HCT116 (cell line): ENCODE measurements around the gene NDUFB2. TPM values are rescaled to one million over a fixed set of nuclear protein-coding genes. Genes with fewer than 3 reads are reported as not detected.

Experiments
- ATAC-seq: fragments of 200-7000 bp; cut with Tn5 transposase; 2 replicates; pipeline ENCODE4 v1.9.1; 2020; ENCODE audit warnings: mild to moderate bottlenecking, moderate library complexity
- BruUV-seq: library from RNA; stranded (reverse); fragments of 400-500 nt; replicated peaks from 2 replicates; lab custom pipeline; 2021; lab: Mats Ljungman, UMichigan
- CTCF ChIA-PET: fragments of 300-600 bp; sonication (Branson Sonifier 250); formaldehyde crosslinking; loops from one replicate; lab custom pipeline; 2021; ENCODE audit warnings: antibody characterized with exemption; lab: Charles Lee
- POLR2A ChIA-PET: fragments of 300-600, 350-600 bp; sonication (Branson Sonifier 250); formaldehyde crosslinking; loops from one replicate; lab custom pipeline; 2021; ENCODE audit warnings: antibody characterized with exemption; lab: Charles Lee
- RAD21 ChIA-PET, 2 experiments: fragments of 300-600 bp; sonication (Branson Sonifier 250); formaldehyde crosslinking; loops; one replicate each; lab custom pipeline; 2023; ENCODE audit warnings: low total read pairs in 2 of 2; ENCODE audit not compliant: uncharacterized antibody in 2 of 2, unreplicated experiment in 2 of 2, low non-redundant PET in 1 of 2; lab: Charles Lee
- DNase-seq: peaks from one replicate; pipeline ENCODE4 v3.0.0-alpha.2; 2010; ENCODE audit warnings: low read depth, low spot score
- H2AFZ ChIP-seq: fragments of 200-600 bp; shearing (Covaris generic), sonication (generic); 2 replicates; pipeline ENCODE4 v1.6.1; 2017; ENCODE audit warnings: low read depth, mixed run types, mixed read lengths, antibody characterized with exemption, low read length; ENCODE audit not compliant: poor library complexity, severe bottlenecking
- H3K27ac ChIP-seq: 2 replicates; pipeline ENCODE4 v1.5.1; 2012; ENCODE audit warnings: low read depth, low read length
- H3K27me3 ChIP-seq: fragments of 200-600 bp; sonication (generic); 2 replicates; pipeline ENCODE4 v1.6.1; 2016; ENCODE audit warnings: mixed run types, low read length, mixed read lengths; ENCODE audit not compliant: insufficient read depth
- H3K36me3 ChIP-seq, 2 experiments: fragments of 200-500 bp in 1 of 2; fragments of 200-600 bp in 1 of 2; sonication (Bioruptor generic) in 1 of 2; sonication (generic) in 1 of 2; 2 replicates each; pipeline versions ENCODE4 v1.5.1 to v1.6.1; 2014 to 2016; ENCODE audit warnings: low read length in 2 of 2, inconsistent platforms in 1 of 2, mixed read lengths in 1 of 2, mixed run types in 1 of 2; ENCODE audit not compliant: insufficient read depth in 2 of 2, control insufficient read depth in 1 of 2
- H3K4me1 ChIP-seq, 2 experiments: fragments of 200-600 bp in 1 of 2; sonication (generic) in 1 of 2; 2 replicates each; pipeline versions ENCODE4 v1.5.1 to v1.6.1; 2012 to 2017; ENCODE audit warnings: low read length in 2 of 2, inconsistent platforms in 1 of 2, mild to moderate bottlenecking in 1 of 2, mixed read lengths in 1 of 2, mixed run types in 1 of 2, moderate library complexity in 1 of 2; ENCODE audit not compliant: insufficient read depth in 2 of 2, control insufficient read depth in 1 of 2
- H3K4me2 ChIP-seq: fragments of 200-600 bp; sonication (generic); 2 replicates; pipeline ENCODE4 v1.6.1; 2017; ENCODE audit warnings: mixed run types, low read length, mixed read lengths
- H3K4me3 ChIP-seq, 2 experiments: fragments of 200-600 bp in 1 of 2; sonication (generic) in 1 of 2; replicated peaks in 1 of 2; 2 replicates each; pipeline ENCODE4 v1.5.1; 2011 to 2016; ENCODE audit warnings: low read length in 2 of 2, control low read depth in 1 of 2, low read depth in 1 of 2, mild to moderate bottlenecking in 1 of 2, mixed read lengths in 1 of 2, mixed run types in 1 of 2
- H3K79me2 ChIP-seq: fragments of 200-600 bp; sonication (generic); 2 replicates; pipeline ENCODE4 v1.6.1; 2017; ENCODE audit warnings: mild to moderate bottlenecking, mixed run types, low read length, moderate library complexity, mixed read lengths; ENCODE audit not compliant: insufficient read depth
- H3K9ac ChIP-seq: fragments of 200-600 bp; sonication (generic); 2 replicates; pipeline ENCODE4 v1.6.1; 2016; ENCODE audit warnings: low read length, mixed read lengths
- H3K9me2 ChIP-seq: fragments of 200-600 bp; sonication (generic), shearing (Covaris generic); 2 replicates; pipeline ENCODE4 v1.6.1; 2017; ENCODE audit warnings: mixed run types, mild to moderate bottlenecking, moderate library complexity; ENCODE audit not compliant: insufficient read depth
- H3K9me3 ChIP-seq, 2 experiments: fragments of 200-500 bp in 1 of 2; fragments of 200-600 bp in 1 of 2; sonication (Bioruptor generic) in 1 of 2; sonication (generic) in 1 of 2; 2 replicates each; pipeline ENCODE4 v1.6.1; 2014 to 2017; ENCODE audit warnings: low read length in 2 of 2, mixed read lengths in 2 of 2, inconsistent platforms in 1 of 2, low read depth in 1 of 2, mild to moderate bottlenecking in 1 of 2, mixed run types in 1 of 2, moderate library complexity in 1 of 2; ENCODE audit not compliant: control insufficient read depth in 1 of 2, insufficient read depth in 1 of 2
- H4K20me1 ChIP-seq: fragments of 200-600 bp; sonication (generic), shearing (Covaris generic); 2 replicates; pipeline ENCODE4 v1.6.1; 2017; ENCODE audit warnings: mixed run types, mild to moderate bottlenecking, moderate library complexity; ENCODE audit not compliant: insufficient read depth
- CBX3 ChIP-seq: IDR thresholded peaks from 2 replicates; pipeline ENCODE4 v1.6.1; 2012; ENCODE audit warnings: low read depth
- POLR2A ChIP-seq: IDR thresholded peaks from 2 replicates; pipeline ENCODE4 v1.7.0; 2011; ENCODE audit warnings: borderline replicate concordance; ENCODE audit not compliant: insufficient read depth, insufficient read length; ENCODE audit errors: extremely low read depth
- POLR2AphosphoS5 ChIP-seq: IDR thresholded peaks from 2 replicates; pipeline ENCODE4 v1.6.1; 2011; ENCODE audit warnings: mild to moderate bottlenecking, low read depth, low read length, moderate library complexity
- RAD21 ChIP-seq: IDR thresholded peaks from 2 replicates; pipeline ENCODE4 v1.6.1; 2012; ENCODE audit warnings: low read depth, mild to moderate bottlenecking
- SP1 ChIP-seq: IDR thresholded peaks from 2 replicates; pipeline ENCODE4 v1.6.1; 2012; ENCODE audit warnings: low read depth
- SRF ChIP-seq: IDR thresholded peaks from 2 replicates; pipeline ENCODE4 v1.6.1; 2012; ENCODE audit warnings: low read depth
- TCF7L2 ChIP-seq: IDR thresholded peaks from 2 replicates; pipeline ENCODE4 v1.7.0; 2011; ENCODE audit warnings: borderline replicate concordance, inconsistent platforms; ENCODE audit not compliant: insufficient read depth, insufficient read length; ENCODE audit errors: extremely low read depth
- YY1 ChIP-seq: IDR thresholded peaks from 2 replicates; pipeline ENCODE4 v1.6.1; 2011; ENCODE audit warnings: low read length, low read depth, moderate library complexity, mild to moderate bottlenecking; ENCODE audit not compliant: insufficient replicate concordance; ENCODE audit errors: extremely low read depth
- ZNF274 ChIP-seq: fragments of 200-500 bp; sonication (Bioruptor generic); IDR thresholded peaks from 2 replicates; pipeline ENCODE4 v1.6.1; 2014; ENCODE audit warnings: mild to moderate bottlenecking, low read depth, low read length, inconsistent platforms
- intact Hi-C: fragments of 100-400 bp; cut with micrococcal nuclease; formaldehyde crosslinking; loops from 2 replicates; pipeline ENCODE4 v1.10.0; 2022
- total RNA-seq: library from RNA; stranded (reverse); gene quantifications from one replicate; pipeline ENCODE4 v1.2.1, GENCODE V29; 2021; ENCODE audit not compliant: unreplicated experiment
- TF ChIP-seq, protein P1 (sequence below): IDR thresholded peaks from 2 replicates; pipeline ENCODE4 v1.6.1; 2012; ENCODE audit warnings: low read depth

NDUFB2 gene
- total RNA-seq, 1 experiment from 2014 or later: 143 TPM

GRCh38 chr7:140754506-140754905 is 58.0 kb downstream of the NDUFB2 start:
- TF ChIP-seq YY1: no peak
- no peak for TF ChIP-seq CBX3
- no peak for TF ChIP-seq SP1
- no peak for TF ChIP-seq RAD21
- TF ChIP-seq POLR2A: no peak
- no peak for TF ChIP-seq ZNF274
- TF ChIP-seq TCF7L2: no peak
- TF ChIP-seq SRF: no peak
- no peak for TF ChIP-seq POLR2AphosphoS5
- TF ChIP-seq, protein P1, sequence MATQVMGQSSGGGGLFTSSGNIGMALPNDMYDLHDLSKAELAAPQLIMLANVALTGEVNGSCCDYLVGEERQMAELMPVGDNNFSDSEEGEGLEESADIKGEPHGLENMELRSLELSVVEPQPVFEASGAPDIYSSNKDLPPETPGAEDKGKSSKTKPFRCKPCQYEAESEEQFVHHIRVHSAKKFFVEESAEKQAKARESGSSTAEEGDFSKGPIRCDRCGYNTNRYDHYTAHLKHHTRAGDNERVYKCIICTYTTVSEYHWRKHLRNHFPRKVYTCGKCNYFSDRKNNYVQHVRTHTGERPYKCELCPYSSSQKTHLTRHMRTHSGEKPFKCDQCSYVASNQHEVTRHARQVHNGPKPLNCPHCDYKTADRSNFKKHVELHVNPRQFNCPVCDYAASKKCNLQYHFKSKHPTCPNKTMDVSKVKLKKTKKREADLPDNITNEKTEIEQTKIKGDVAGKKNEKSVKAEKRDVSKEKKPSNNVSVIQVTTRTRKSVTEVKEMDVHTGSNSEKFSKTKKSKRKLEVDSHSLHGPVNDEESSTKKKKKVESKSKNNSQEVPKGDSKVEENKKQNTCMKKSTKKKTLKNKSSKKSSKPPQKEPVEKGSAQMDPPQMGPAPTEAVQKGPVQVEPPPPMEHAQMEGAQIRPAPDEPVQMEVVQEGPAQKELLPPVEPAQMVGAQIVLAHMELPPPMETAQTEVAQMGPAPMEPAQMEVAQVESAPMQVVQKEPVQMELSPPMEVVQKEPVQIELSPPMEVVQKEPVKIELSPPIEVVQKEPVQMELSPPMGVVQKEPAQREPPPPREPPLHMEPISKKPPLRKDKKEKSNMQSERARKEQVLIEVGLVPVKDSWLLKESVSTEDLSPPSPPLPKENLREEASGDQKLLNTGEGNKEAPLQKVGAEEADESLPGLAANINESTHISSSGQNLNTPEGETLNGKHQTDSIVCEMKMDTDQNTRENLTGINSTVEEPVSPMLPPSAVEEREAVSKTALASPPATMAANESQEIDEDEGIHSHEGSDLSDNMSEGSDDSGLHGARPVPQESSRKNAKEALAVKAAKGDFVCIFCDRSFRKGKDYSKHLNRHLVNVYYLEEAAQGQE: no peak
- H2AFZ ChIP-seq: no peak overlapping the region
- no peak overlapping the region for H3K4me2 ChIP-seq
- intact Hi-C loops: no loop called here
- H3K9me3 ChIP-seq: no peaks in the 10 kb centered on the region
- ChIA-PET POLR2A (no interaction called here), RAD21 (no interaction called here), CTCF (no interaction called here)
- no peaks in the 10 kb centered on the region for H3K27me3 ChIP-seq
- H3K4me3 ChIP-seq: no peak overlapping the region
- DNase-seq (no peak), ATAC-seq (no peak)
- no TSS peak for BruUV-seq
- no peak overlapping the region for H3K9ac ChIP-seq
- H3K36me3 ChIP-seq: no peaks in the 10 kb centered on the region
- no peaks in the 10 kb centered on the region for H3K79me2 ChIP-seq
- H3K4me1 ChIP-seq: no peaks in the 10 kb centered on the region
- no peaks in the 10 kb centered on the region for H3K9me2 ChIP-seq
- no peak overlapping the region for H3K27ac ChIP-seq
- no peaks in the 10 kb centered on the region for H4K20me1 ChIP-seq

Other genes with a start within 250 kb of the NDUFB2 start
- gene MKRN1, start 217.2 kb upstream of the NDUFB2 start, total RNA-seq: 95.0 TPM
- gene DENND2A, start 55.9 kb upstream of the NDUFB2 start, total RNA-seq: 0.12 TPM
- 16.9 TPM for gene ADCK2, start 23.8 kb upstream of the NDUFB2 start, total RNA-seq
- gene BRAF, start 228.2 kb downstream of the NDUFB2 start, total RNA-seq: 29.7 TPM